GM21447 (cell line): ENCODE data around the gene FAM234B.

Source experiments
- ATAC-seq: cut with Tn5 transposase; IDR thresholded peaks from one replicate; pipeline ENCODE4 v1.9.1; 2021; ENCODE audit not compliant: unreplicated experiment

Gene FAM234B

GRCh38 chr12:13088496-13088895, 44.3 kb downstream of the FAM234B start:
- ATAC-seq: no peak

- ATAC-seq: no peak
These were observed 45.9 kb downstream of the FAM234B start for GRCh38 chr12:13090054-13090453.

GRCh38 chr12:13091832-13092231, 47.7 kb downstream of the FAM234B start:
- ATAC-seq: no peak

GRCh38 chr12:13093191-13093847, 49.1 kb downstream of the FAM234B start:
- ATAC-seq: no peak

- ATAC-seq: no peak
These were observed 49.7 kb downstream of the FAM234B start for GRCh38 chr12:13093848-13094220.

- peak; percentile 38 for ATAC-seq
These were observed 50.2 kb downstream of the FAM234B start for GRCh38 chr12:13094367-13094766.

- ATAC-seq: no peak
These were observed 51.2 kb downstream of the FAM234B start for GRCh38 chr12:13095266-13095995.

GRCh38 chr12:13097491-13098011, 53.4 kb downstream of the FAM234B start:
- ATAC-seq: no peak

DNA sequence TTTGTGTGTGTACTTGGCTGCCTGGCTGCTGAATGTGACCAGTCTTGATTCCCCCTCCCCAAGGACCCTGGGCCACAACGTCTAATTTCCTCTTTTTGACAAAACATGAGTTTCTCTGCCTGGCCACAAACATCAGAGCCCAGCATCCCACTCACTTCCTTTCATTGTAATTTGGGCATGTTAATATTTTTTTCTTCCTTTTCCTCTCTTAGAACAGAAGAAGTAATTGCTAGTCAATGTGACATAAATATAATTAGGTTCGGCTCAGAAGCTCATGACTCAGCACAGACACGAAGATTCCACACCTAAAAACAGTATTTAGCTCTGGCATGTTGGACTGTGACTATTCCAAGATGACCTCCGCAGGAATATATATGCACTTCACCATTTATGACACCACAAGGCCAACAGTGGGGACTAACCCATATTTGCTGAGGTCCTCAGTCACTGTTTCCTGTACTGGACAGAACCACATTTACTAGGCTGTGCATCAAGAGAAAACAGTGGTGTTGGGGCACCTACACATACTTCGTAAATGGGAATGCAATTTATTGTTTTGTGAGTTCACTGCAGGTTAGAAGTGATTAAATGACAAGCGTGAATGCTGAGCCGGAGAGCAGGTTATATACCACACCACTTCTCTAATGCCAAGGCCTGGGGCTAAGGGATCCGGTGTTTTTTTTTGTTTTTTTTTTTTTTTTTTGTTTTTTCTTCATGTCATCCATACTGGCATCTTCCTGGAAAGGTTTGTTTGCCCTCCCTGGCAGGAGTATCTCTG, 55.1 kb downstream of the FAM234B start:
- no peak for ATAC-seq

- ATAC-seq: no peak
These were observed 55.8 kb downstream of the FAM234B start for GRCh38 chr12:13099844-13100604.

- ATAC-seq: no peak
These were observed 56.4 kb downstream of the FAM234B start for GRCh38 chr12:13100605-13100881.

DNA sequence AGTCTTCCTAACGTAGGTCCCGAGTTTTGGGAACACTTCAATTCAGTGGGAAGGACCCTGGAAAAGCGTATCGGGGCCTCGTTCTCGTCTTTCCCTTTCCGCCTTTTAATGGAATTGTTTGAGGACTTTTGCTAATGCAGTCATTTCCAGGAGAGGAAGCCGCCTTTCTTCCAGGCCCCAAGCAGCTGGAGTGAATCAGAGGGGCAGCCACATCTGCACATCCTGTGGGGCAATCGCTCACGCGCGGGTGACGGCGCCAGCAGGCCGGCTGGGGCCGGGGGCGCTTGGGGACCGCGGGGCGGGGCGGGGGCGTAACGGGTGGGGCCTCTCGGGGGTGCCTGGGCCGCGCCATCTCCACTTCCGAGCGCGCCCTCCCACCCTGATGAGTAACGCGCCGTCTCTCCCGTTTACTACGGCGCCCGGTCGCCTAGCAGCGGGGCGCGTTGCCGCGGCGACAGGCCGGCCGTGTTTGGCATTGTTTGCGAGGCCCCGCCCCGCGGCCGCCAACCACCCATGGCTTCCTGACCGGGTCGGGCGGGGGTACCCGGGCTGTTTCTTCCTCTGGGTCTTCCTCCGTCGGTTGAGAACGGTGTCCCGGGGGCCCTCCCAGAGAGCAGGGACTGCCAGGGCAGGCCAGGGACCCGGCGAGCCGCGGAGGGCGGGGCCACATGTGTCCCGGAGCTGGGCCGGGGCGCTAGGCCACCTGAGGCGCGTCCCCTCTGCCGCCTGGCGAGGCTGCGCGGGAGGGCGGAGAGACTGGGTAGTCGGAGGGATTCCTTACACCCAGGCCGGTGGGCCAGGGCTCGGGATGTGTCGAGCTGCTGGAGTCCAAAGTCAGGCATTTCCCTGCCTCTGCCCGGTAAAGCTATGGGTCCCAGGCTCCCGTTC, 56.9 kb downstream of the FAM234B start:
- ATAC-seq: peak; percentile 82

- no peak for ATAC-seq
These were observed 57.7 kb downstream of the FAM234B start for GRCh38 chr12:13101821-13102375.

DNA sequence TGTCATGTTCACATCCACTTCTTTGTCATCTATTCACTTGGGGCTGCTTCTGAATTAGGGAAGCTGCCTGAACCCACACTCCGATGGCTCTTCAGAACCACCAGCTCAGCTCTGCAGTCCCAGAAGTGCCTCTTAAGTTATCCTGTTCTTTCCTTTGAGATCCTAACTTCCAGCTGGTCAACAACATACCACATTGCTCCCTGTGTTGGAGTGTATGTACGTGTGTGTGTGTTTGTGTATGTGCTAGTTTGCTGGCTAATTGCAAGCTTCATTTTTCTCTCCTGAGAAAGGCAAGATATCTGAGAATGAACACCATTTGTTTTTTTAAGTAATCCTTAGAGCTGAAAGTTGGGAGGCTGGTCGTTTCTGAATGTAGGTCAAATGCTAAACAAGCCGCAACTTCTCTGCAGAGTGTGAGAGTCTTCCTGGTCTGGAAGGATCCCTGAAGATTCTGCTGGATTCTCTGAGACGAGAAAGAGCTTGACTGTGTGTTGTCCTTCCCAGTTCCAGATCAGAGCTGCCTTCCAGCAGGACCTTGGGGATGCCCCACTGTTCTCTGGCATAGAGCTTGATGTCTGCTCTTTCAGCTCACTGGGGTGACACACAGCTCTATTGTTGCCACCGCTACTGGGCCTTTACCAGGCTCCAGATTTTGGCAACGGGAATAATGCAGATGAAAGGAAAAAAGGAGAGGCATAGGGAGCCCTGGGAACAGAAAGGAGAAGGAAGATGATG, 58.4 kb downstream of the FAM234B start:
- no peak for ATAC-seq

- ATAC-seq: no peak
These were observed 59.3 kb downstream of the FAM234B start, which contains the start of gene GSG1 for GRCh38 chr12:13103391-13104033. Gene GSG1 (minus strand): TSS chr12:13103667. CDS start chr12:13103512, 155 bp downstream.

GRCh38 chr12:13104409-13104808, 60.2 kb downstream of the FAM234B start:
- no peak for ATAC-seq

DNA sequence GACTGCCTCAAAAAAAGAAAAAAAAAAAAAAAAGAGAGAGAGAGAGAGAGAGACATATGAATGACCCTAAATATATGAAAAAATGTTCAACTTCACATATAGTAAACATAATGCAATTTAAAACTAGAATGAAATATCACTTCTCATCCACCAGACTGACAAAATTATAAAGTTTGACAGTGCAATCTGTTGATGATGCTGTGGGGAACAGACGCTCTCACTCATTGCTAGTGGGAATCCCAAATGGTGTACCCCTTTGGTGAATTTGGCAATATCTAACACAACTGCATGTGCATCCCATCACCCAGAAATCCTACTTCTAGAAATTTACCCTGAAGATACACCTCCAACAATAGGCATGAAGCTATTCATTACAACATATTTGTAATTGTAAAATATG, 61.6 kb downstream of the FAM234B start:
- no peak for ATAC-seq

DNA sequence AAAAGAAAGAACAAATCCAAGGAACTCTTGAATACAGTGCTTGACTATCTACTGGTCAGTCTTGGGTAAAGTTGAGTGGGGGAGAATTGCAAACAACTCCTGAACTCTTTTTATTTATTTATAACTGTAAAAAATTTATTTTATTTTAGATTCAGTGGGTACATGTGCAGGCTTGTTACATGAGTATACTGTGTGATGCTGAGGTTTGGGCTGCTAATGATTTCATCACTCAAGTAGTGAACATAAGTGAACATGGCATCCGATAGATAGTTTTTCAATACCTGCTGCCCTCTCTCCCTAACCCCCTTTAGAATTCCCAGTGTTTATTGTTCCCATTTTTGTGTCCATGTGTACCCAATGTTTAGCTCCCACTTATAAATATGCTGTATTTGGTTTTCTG, 62.5 kb downstream of the FAM234B start:
- no peak for ATAC-seq

- ATAC-seq: no peak
These were observed 68.8 kb downstream of the FAM234B start for GRCh38 chr12:13112968-13113367.
